ENCODE measurements around the gene CELSR1. TPM values are rescaled to one million over a fixed set of nuclear protein-coding genes. Genes with fewer than 3 reads are reported as not detected.
"Not testable (repeated sequence)": the region's sequence is repeated elsewhere in the genome, so short reads cannot be mapped to it uniquely, and the experiment has no call there.

The CELSR1 gene
- polyA plus RNA-seq, 4 donors = 4.4 to 27.6 (median 24.8) TPM

DNA sequence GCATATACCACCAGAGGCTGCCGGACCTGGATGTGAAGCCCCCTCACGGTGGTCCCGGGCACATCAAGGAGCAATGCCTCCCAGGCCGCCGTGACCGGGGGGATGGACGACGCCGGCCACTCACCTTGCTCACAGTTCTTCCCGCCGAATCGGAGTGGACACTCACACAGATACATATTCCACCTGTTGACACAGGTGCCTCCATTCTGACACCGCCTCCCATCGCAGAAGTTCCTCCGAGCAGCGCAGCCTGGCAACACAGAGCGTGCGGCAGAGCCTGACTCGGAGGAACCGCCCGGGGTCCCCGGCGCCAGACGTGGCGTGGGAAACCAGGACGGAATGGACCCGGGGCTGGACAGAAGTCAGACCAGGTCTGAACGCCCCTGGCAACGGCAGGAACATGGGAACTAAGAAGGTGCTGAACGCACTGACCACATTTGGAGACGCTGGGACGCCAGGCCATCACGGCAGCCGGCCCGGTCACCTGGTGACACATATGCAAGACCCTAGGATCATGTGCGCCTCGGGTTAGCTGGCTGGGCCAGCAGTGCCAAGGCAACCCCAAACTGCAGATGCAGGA, 127.7 kb downstream of the CELSR1 start:
- no peak for DNase-seq (ENCODE audit: low read depth in 4 of 4, low spot score in 3 of 4)

GRCh38 chr22:46408568-46409506, 128.6 kb downstream of the CELSR1 start:
- DNase-seq (ENCODE audit: low read depth in 4 of 4, low spot score in 3 of 4) = no peak

GRCh38 chr22:46407748-46408147, 129.7 kb downstream of the CELSR1 start:
- DNase-seq (ENCODE audit: low read depth in 4 of 4, low spot score in 3 of 4) = no peak

- DNase-seq (ENCODE audit: low read depth in 4 of 4, low spot score in 3 of 4) = no peak
Observed at GRCh38 chr22:46406791-46407190, 130.6 kb downstream of the CELSR1 start.

- no peak for DNase-seq (ENCODE audit: low read depth in 4 of 4, low spot score in 3 of 4)
Observed at GRCh38 chr22:46406349-46406748, 131.1 kb downstream of the CELSR1 start.

- DNase-seq (ENCODE audit: low read depth in 4 of 4, low spot score in 3 of 4) = no peak
Observed at GRCh38 chr22:46405901-46406300, 131.5 kb downstream of the CELSR1 start.

- not testable (repeated sequence) for DNase-seq (ENCODE audit: low read depth in 4 of 4, low spot score in 3 of 4)
Observed at GRCh38 chr22:46403880-46404279, 133.5 kb downstream of the CELSR1 start.

- DNase-seq (ENCODE audit: low read depth in 4 of 4, low spot score in 3 of 4) = no peak
Observed at GRCh38 chr22:46402505-46402904, 134.9 kb downstream of the CELSR1 start.

- DNase-seq (ENCODE audit: low read depth in 4 of 4, low spot score in 3 of 4) = no peak
Observed at GRCh38 chr22:46401370-46401769, 136.1 kb downstream of the CELSR1 start.

GRCh38 chr22:46399251-46400024, 138.0 kb downstream of the CELSR1 start:
- DNase-seq (ENCODE audit: low read depth in 4 of 4, low spot score in 3 of 4) = no peak

DNA sequence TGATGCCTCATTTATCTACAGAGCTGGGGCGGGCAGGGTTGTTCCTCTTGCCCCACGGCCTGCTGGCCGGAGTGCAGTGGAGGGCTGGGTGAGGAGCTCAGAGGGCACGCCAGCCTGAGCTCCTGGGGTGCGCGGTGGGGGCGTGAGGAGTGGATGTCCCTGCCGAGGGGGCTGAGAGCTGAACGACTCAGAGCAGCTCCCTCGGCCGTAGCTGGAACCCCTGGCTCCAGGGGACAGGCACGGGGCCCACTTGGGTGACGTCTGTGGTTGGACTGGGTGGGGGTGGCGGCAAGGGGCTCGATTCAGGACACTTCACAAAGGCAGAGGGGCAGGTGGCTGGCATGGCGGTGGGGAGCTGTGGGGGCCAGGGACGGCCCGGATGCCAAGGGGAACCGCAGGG, 139.5 kb downstream of the CELSR1 start:
- DNase-seq (ENCODE audit: low read depth in 4 of 4, low spot score in 3 of 4) = no peak

- DNase-seq (ENCODE audit: low read depth in 4 of 4, low spot score in 3 of 4) = no peak
Observed at GRCh38 chr22:46397514-46397913, 139.9 kb downstream of the CELSR1 start.

DNA sequence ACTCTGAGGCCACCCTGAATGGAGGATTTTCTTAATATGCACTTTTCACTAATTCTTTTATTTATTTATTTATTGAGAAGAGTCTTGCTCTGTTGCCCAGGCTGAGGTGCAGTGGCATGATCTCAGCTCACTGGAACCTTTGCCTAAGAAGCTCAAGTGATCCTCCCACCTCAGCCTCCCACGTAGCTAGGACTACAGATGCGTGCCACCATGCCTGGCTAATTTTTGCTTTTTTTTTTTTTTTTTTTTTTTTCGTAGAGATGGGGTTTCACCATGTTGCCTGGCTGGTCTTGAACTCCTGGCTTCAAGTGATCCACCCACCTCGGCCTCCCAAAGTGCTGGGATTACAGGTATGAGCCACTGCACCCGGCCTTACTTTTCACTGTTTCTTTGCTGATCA, 140.4 kb downstream of the CELSR1 start:
- not testable (repeated sequence) for DNase-seq (ENCODE audit: low read depth in 4 of 4, low spot score in 3 of 4)

DNA sequence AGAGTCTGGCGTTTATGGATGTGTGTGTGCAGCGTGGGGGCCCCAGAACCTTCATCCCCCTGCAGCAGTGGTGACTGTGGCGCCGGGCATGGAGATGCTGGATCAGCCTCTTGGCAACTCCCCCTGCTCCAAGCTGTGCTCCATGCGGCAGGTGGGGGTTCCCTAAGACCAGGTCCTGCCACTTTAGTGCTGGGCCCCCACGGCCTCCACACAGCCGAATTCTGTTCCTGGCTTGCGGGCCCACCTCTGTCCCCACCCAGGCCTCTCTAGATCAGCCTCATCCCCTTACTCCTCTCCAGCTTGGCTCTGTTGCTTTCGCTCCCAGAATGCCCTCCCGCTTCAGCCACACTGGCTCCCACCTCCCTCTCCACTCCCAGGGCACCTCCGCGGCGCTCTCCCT, 142.3 kb downstream of the CELSR1 start:
- no peak for DNase-seq (ENCODE audit: low read depth in 4 of 4, low spot score in 3 of 4)

GRCh38 chr22:46394622-46395021, 142.8 kb downstream of the CELSR1 start:
- no peak for DNase-seq (ENCODE audit: low read depth in 4 of 4, low spot score in 3 of 4)

DNA sequence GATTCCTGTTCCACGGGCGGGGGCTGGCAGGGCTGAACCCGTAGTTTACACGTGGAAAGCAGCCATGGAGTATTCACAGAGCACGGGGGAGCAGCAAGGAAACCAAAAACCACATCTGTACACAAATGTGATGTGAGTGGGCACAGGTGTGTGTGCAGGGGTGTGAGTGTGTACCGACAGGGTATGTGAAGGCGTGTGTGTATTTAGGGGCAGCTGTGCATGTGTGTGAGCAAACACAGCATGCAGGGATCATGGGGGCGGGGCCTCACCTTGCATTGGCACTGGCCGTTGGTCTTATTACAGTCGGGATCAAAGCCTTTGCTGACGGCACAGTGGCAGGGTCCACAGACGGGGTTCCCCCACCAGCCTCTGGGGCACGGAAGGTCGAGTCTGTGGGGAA, 143.5 kb downstream of the CELSR1 start:
- DNase-seq (ENCODE audit: low read depth in 4 of 4, low spot score in 3 of 4) = no peak

DNA sequence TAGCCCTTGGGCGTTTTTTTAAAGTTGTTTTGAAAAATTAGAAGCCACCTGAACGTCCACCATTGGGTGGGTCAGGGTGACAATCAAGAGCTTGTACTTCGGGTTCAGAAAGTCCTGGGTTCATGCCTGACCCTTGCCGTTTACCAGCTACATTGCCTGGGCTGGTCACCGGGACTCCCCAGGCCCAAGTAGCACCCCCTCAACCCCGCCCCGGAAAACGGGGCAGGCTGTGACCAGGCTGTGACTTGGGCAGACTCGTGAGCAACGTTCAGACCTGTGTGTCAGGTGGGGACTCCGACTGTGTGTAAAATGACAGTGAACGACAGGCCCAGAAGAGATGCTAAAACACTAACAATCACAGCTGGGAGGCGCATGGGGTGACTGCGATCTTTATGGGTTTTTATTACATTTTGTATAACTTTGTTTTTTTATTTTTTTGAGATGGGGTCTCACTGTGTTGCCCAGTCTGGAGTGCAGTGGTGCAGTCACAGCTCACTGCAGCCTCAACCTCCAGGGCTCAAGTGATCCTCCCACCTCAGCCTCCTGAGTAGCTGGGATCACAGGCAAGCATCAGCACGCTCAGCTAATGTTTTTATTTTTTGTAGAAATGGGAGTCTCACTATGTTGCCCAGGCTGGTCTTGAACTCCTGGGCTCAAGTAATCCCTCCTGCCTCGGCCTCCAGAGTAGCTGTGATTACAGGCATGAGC, 145.1 kb downstream of the CELSR1 start:
- no peak for DNase-seq (ENCODE audit: low read depth in 4 of 4, low spot score in 3 of 4)

DNA sequence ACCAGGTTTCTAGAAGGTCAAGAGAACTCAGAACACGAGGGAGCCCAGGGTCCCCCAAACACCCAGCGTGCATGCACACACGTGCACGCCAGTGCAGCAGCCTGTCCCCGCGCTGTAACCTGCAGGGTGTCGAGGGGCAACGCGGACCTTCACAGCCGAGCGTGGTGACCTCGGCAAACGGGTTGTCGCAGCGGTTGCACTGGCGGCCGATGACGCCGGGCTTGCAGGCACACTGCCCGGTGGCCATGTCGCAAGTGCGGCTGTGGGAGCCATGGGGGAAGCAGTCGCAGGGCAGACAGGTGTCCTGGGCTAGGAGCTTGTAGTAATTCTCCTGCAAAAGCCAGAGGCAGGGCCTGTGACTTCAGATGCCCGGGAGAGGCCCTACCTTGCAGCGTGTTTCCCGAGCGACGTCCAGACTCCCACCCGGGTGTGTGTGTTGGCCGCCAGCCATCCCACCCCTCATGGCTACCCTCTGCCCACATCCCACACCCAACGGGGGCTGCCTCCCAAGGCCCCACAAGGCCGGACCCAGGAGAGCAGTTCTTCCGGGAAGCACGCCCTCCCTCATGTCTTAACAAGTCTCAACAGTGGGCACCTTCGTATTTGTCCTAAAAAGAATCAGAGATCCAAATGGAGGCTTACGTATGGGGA, 145.8 kb downstream of the CELSR1 start:
- no peak for DNase-seq (ENCODE audit: low read depth in 4 of 4, low spot score in 3 of 4)

- peak in 1 of 4 donors; percentile 48 for DNase-seq (ENCODE audit: low read depth in 4 of 4, low spot score in 3 of 4)
Observed at GRCh38 chr22:46390652-46391301, 146.6 kb downstream of the CELSR1 start.

Data from left renal pelvis (tissue), 4 donors.